Heart right ventricle (tissue), 16 donors: ENCODE data around the gene RBPJL. TPM values are rescaled to one million over a fixed set of nuclear protein-coding genes. Genes with fewer than 3 reads are reported as not detected.

ENCODE experiments used
- ATAC-seq, 8 donors: fragments of 200-7000 bp; cut with Tn5 transposase; one replicate each; pipeline ENCODE4 v1.9.1; 2020; ENCODE audit warnings: mild to moderate bottlenecking in 8 of 8, moderate library complexity in 8 of 8, moderate number of reproducible peaks in 1 of 8
- DNase-seq, 2 donors: peaks; one replicate each; pipeline ENCODE4 v3.0.0-alpha.2; 2020
- H3K27ac ChIP-seq, 10 donors: fragments of 200-600 bp; sonication (generic) in 2 of 10; one replicate each; pipeline versions ENCODE4 v1.5.0 to v1.8.0; 2020 to 2022; ENCODE audit warnings: mild to moderate bottlenecking in 3 of 10
- H3K27me3 ChIP-seq, 7 donors: fragments of 200-600 bp; one replicate each; pipeline ENCODE4 v1.8.0; 2021 to 2022; ENCODE audit warnings: mild to moderate bottlenecking in 2 of 7
- H3K36me3 ChIP-seq, 9 donors: fragments of 200-600 bp; sonication (generic) in 1 of 9; one replicate each; pipeline versions ENCODE4 v1.5.0 to v1.8.0; 2020 to 2022; ENCODE audit warnings: mild to moderate bottlenecking in 2 of 9
- H3K4me1 ChIP-seq, 9 donors: fragments of 200-600 bp; sonication (generic) in 1 of 9; one replicate each; pipeline versions ENCODE4 v1.5.0 to v1.8.0; 2020 to 2022; ENCODE audit warnings: mild to moderate bottlenecking in 4 of 9
- H3K4me3 ChIP-seq, 10 donors: fragments of 200-600 bp; sonication (generic) in 2 of 10; one replicate each; pipeline versions ENCODE4 v1.5.0 to v1.8.0; 2020 to 2022; ENCODE audit warnings: mild to moderate bottlenecking in 7 of 10, moderate library complexity in 2 of 10
- H3K9me3 ChIP-seq, 11 donors: fragments of 200-600 bp in 10 of 11; sonication (generic) in 2 of 11; one replicate each; pipeline versions ENCODE4 v1.5.0 to v1.8.0; 2013 to 2022; ENCODE audit warnings: mild to moderate bottlenecking in 2 of 11, control low read depth in 1 of 11, moderate library complexity in 1 of 11
- WGBS, 2 donors: extraction: QIAGEN DNeasy Blood & Tissue Kit; methylation state at CpG; one replicate each; pipeline ENCODE4 v1.1.7; 2013; ENCODE audit warnings: inconsistent platforms in 1 of 2; 5-methylcytosine and 5-hydroxymethylcytosine counted together
- intact Hi-C, 10 donors: fragments of 100-400 bp; cut with DNase I; formaldehyde crosslinking; loops; one replicate each; pipeline versions ENCODE4 v1.11.1 to v1.14.2; 2022
- long read RNA-seq, 3 donors: library from polyadenylated mRNA; unstranded; transcript quantifications; one replicate each; pipeline ENCODE4 v2.0.0, GENCODE V29; 2020 to 2021
- polyA plus RNA-seq, 2 donors: library from polyadenylated mRNA; stranded (reverse); fragments of 200-250 nt; gene quantifications; one replicate each; pipeline ENCODE4 v1.2.3, GENCODE V29; 2013
- total RNA-seq, 10 donors: library from RNA; stranded (reverse); fragmentation: NEBNext Ultra II Directional in 3 of 10; extraction: Animal tissue kit (Norgen Biotek cat#: 25700) in 3 of 10; gene quantifications; one replicate each; pipeline versions ENCODE4 v1.2.1 to v1.2.4, GENCODE V29; 2021 to 2023
- TF ChIP-seq, protein P1 (sequence below), 9 donors: fragments of 200-600 bp; sonication (generic) in 2 of 9; IDR thresholded peaks; one replicate each; pipeline versions ENCODE4 v1.5.0 to v1.8.0; 2021 to 2022; ENCODE audit warnings: antibody characterized with exemption in 9 of 9, mild to moderate bottlenecking in 5 of 9, moderate library complexity in 1 of 9
- donor health status: Arrhythmogenic right ventricular cardiomyopathy.
- donor health status: ischemic (EF 13 %, LVEDD 7.1; RV severe dilation, severe dysfunction).
- donor health status: healthy with polysubstance abuse.
- donor health status: DM: no; HTN: yes; CAD: no.
- donor health status: DM: no; HTN: no; CAD: no.
- donor health status: ischemic (EF 25% LVEDD 6.9; RV normal size, moderate dysfunction).
- donor health status: ischemic (EF 25% LVEDD 5.7; RV mildly dilated, moderate dysfunction).
- donor health status: healthy.
- donor health status: DM: yes; HTN: yes; CAD: no.
- donor health status: Ischemic cardiomyopathy.
- donor health status: ischemic (EF 35%, LVEDD 5.7; RV mildly dilated, moderate dysfunction).
- donor health status: nonischemic (EF 11% LVEDD 7.7; RV severe dilation, severe dysfunction).
- donor health status: DM: yes; HTN: yes; CAD: no.
- donor health status: PGD.
- donor health status: ischemic (EF 29% LVEDD 5.4; RV normal size, mild dysfunction).
- donor health status: nonischemic (EF 23%, LVEDD 6.1; RV moderate dilation, normal function).

RBPJL gene, protein sequence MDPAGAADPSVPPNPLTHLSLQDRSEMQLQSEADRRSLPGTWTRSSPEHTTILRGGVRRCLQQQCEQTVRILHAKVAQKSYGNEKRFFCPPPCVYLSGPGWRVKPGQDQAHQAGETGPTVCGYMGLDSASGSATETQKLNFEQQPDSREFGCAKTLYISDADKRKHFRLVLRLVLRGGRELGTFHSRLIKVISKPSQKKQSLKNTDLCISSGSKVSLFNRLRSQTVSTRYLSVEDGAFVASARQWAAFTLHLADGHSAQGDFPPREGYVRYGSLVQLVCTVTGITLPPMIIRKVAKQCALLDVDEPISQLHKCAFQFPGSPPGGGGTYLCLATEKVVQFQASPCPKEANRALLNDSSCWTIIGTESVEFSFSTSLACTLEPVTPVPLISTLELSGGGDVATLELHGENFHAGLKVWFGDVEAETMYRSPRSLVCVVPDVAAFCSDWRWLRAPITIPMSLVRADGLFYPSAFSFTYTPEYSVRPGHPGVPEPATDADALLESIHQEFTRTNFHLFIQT
- not detected for total RNA-seq
- under 1 TPM in 1 of 2 donors, not detected in 1; 0.06 TPM for polyA plus RNA-seq
- long read RNA-seq, donor 1 = 0 reads
- long read RNA-seq, donor 2 = 0 reads
- long read RNA-seq, donor 3 = 0 reads

DNA sequence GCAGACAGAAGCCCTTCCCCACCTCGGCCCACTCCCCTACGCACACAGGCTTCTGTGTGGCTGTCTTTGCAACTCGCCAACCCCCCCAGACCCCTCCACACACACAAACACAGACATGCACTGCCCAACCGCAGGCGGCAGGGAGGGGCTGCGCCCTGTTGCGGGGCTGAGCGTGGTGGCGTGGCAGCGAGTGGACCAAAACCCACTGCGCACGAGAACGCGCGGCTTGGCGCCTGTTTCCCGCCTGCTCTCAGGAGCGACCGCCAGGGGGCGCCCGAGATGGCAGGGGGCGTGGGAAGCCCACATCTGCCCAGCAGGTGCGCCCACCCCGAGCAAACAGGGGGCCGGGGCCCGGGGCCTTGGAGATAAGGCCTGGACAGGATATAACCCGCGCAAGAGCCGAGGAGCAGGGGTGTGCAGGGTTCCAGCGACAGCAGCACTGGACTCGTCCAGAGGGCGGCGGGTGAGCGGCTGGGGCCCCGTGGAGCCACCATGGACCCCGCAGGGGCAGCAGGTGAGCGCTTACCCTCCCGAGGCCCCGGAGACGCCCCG, at the start of gene RBPJL:
TSS of gene RBPJL (plus strand) at position 410 of the 552 bp plus-strand sequence. CDS start at position 493, 83 bp downstream.
- Histone ChIP-seq H3K27me3 (peaks cover 5 to 90% (median 63%) of the 10 kb centered on the region in 7 donors), H3K4me1 (peaks cover 0 to 5% (median 4%) of the 10 kb centered on the region in 9 donors), H3K4me3 (no peak within 1 kb of the TSS), H3K36me3 (no peaks in the 10 kb centered on the region), H3K27ac (no peak within 1 kb of the TSS), H3K9me3 (no peaks in the 10 kb centered on the region)
- DNase-seq (no peak), ATAC-seq (peak in 4 of 8 donors; percentile 8 to 48 (median 18))
- TF ChIP-seq, protein P1, sequence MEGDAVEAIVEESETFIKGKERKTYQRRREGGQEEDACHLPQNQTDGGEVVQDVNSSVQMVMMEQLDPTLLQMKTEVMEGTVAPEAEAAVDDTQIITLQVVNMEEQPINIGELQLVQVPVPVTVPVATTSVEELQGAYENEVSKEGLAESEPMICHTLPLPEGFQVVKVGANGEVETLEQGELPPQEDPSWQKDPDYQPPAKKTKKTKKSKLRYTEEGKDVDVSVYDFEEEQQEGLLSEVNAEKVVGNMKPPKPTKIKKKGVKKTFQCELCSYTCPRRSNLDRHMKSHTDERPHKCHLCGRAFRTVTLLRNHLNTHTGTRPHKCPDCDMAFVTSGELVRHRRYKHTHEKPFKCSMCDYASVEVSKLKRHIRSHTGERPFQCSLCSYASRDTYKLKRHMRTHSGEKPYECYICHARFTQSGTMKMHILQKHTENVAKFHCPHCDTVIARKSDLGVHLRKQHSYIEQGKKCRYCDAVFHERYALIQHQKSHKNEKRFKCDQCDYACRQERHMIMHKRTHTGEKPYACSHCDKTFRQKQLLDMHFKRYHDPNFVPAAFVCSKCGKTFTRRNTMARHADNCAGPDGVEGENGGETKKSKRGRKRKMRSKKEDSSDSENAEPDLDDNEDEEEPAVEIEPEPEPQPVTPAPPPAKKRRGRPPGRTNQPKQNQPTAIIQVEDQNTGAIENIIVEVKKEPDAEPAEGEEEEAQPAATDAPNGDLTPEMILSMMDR (IDR thresholded peaks at IDR 0.05) = peak; percentile 44 to 88 (median 70)
- WGBS, 2 donors = 20% methylated on average over 41 of the region's 41 CpGs
- intact Hi-C loops = no loop called here

GRCh38 chr20:45257161-45257560, 49.5 kb upstream of the RBPJL start:
- intact Hi-C loops = no loop called here
- Histone ChIP-seq H3K27ac (no peak overlapping the region), H3K27me3 (peaks cover 0 to 50% (median 8%) of the 10 kb centered on the region in 7 donors), H3K4me3 (no peak overlapping the region), H3K9me3 (no peaks in the 10 kb centered on the region), H3K4me1 (peaks cover 0 to 19% (median 0%) of the 10 kb centered on the region in 9 donors), H3K36me3 (no peaks in the 10 kb centered on the region)
- WGBS, 2 donors = 77 to 82% methylated on average over 3 of the region's 3 CpGs
- no peak for DNase-seq
- ATAC-seq = no peak
- TF ChIP-seq, protein P1 (IDR thresholded peaks at IDR 0.05) = no peak

DNA sequence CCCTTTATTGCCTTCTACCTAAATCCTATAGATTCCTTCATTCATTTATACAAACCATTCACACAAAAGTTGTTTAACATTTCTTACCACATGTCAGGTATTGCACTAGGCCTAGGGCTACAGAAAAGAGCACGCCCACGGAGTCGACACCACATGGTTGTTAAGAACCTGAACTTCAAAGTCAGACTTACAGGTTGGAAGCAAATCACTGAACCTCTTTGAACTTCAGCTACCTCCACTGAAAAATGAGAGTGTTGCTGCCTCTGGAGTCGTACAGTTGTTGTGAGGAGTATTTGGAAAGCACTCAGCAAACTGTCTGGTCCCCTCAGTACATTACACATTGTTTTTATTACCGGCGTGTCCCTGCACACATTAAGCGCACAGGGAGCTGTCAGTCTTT, 48.9 kb upstream of the RBPJL start:
- no peak for ATAC-seq
- intact Hi-C loops = no loop called here
- Histone ChIP-seq H3K4me1 (peaks cover 0 to 19% (median 0%) of the 10 kb centered on the region in 9 donors), H3K27me3 (peaks cover 0 to 47% (median 8%) of the 10 kb centered on the region in 7 donors), H3K9me3 (no peaks in the 10 kb centered on the region), H3K27ac (no peak overlapping the region), H3K36me3 (no peaks in the 10 kb centered on the region), H3K4me3 (no peak overlapping the region)
- 84 to 89% methylated on average over 7 of the region's 7 CpGs for WGBS, 2 donors
- TF ChIP-seq, protein P1 (IDR thresholded peaks at IDR 0.05) = no peak
- DNase-seq = no peak

GRCh38 chr20:45258259-45258658, 48.4 kb upstream of the RBPJL start:
- Histone ChIP-seq H3K4me3 (no peak overlapping the region), H3K27me3 (peaks cover 0 to 42% (median 8%) of the 10 kb centered on the region in 7 donors), H3K4me1 (peaks cover 0 to 19% (median 0%) of the 10 kb centered on the region in 9 donors), H3K36me3 (no peaks in the 10 kb centered on the region), H3K9me3 (no peaks in the 10 kb centered on the region), H3K27ac (no peak overlapping the region)
- WGBS, 2 donors = 86 to 87% methylated on average over 3 of the region's 3 CpGs
- ATAC-seq (no peak), DNase-seq (no peak)
- TF ChIP-seq, protein P1 (IDR thresholded peaks at IDR 0.05) = no peak
- intact Hi-C loops = no loop called here
